ENCODE results near the gene R3HDML.

Gene R3HDML

DNA sequence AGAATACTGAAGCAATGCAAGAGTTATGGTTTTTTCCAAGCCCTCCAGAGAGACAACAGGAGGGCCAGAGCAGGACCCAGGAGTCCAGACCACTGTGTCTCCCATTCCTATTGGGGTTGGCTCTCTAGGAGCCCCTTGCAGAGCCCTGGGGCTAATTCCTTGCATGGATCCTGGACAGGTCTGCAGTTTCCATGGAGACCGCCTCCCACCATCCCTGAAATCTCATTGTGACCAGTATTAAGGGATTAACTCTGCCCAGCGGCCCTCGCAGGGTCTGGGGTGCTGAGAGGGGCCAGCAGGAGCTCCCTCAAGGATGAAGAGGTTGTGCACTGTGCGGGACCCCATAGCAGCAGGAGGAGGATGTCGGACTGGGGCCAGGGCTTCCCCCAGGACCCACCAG is 53.4 kb downstream of the R3HDML start:
- TF ChIP-seq, protein P1, sequence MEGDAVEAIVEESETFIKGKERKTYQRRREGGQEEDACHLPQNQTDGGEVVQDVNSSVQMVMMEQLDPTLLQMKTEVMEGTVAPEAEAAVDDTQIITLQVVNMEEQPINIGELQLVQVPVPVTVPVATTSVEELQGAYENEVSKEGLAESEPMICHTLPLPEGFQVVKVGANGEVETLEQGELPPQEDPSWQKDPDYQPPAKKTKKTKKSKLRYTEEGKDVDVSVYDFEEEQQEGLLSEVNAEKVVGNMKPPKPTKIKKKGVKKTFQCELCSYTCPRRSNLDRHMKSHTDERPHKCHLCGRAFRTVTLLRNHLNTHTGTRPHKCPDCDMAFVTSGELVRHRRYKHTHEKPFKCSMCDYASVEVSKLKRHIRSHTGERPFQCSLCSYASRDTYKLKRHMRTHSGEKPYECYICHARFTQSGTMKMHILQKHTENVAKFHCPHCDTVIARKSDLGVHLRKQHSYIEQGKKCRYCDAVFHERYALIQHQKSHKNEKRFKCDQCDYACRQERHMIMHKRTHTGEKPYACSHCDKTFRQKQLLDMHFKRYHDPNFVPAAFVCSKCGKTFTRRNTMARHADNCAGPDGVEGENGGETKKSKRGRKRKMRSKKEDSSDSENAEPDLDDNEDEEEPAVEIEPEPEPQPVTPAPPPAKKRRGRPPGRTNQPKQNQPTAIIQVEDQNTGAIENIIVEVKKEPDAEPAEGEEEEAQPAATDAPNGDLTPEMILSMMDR (IDR thresholded peaks at IDR 0.05) = no peak
- H3K27me3 ChIP-seq = peaks cover 25% of the 10 kb centered on the region
- no peaks in the 10 kb centered on the region for H3K9me3 ChIP-seq
- no peaks in the 10 kb centered on the region for H3K36me3 ChIP-seq
- peaks cover 4% of the 10 kb centered on the region in 2 experiments for H3K4me1 ChIP-seq (ENCODE audit: control insufficient read depth in 1 of 2, insufficient read depth in 1 of 2, low read depth in 1 of 2, low read length in 1 of 2)
- H3K4me3 ChIP-seq (ENCODE audit: low read depth in 1 of 2, low read length in 1 of 2) = no peak overlapping the region
- no peak overlapping the region for H3K27ac ChIP-seq

DNA sequence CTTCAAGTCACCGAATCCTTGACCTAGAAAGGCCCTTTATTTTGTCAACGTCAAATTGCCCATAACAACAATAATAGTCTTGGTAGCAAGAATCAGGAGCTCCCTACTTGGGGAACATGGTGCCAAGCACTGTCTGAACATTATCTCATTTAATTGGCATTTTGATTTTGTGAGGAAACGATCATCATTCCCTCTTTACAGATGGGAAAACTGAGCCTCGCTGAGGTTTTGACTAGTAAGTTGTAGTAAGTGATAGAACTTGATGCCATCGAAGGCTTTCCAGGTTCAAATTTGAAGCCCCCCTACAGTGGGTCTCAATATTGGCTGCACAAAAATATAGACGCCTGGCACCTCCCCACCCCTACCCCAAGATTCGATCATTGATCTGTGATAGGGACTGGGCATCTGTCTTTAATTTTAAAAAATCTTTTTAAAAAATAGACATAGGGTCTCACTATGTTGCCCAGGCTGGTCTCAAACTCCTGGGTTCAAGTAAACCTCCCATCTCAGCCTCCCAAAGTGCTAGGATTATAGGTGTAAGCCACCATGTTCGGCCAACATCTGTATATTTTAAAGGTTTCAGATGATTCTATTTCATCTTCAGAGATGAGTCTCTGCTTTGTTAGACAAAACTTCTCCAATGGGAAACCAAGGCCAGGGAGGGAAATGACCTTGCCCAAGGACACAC is 55.4 kb downstream of the R3HDML start:
- H3K9me3 ChIP-seq = no peaks in the 10 kb centered on the region
- H3K27ac ChIP-seq = no peak overlapping the region
- TF ChIP-seq, protein P1 (IDR thresholded peaks at IDR 0.05) = no peak
- H3K4me1 ChIP-seq (ENCODE audit: control insufficient read depth in 1 of 2, insufficient read depth in 1 of 2, low read depth in 1 of 2, low read length in 1 of 2) = peaks cover 4% of the 10 kb centered on the region in 2 experiments
- H3K36me3 ChIP-seq = no peaks in the 10 kb centered on the region
- H3K4me3 ChIP-seq (ENCODE audit: low read depth in 1 of 2, low read length in 1 of 2) = no peak overlapping the region
- H3K27me3 ChIP-seq = peaks cover 25% of the 10 kb centered on the region

DNA sequence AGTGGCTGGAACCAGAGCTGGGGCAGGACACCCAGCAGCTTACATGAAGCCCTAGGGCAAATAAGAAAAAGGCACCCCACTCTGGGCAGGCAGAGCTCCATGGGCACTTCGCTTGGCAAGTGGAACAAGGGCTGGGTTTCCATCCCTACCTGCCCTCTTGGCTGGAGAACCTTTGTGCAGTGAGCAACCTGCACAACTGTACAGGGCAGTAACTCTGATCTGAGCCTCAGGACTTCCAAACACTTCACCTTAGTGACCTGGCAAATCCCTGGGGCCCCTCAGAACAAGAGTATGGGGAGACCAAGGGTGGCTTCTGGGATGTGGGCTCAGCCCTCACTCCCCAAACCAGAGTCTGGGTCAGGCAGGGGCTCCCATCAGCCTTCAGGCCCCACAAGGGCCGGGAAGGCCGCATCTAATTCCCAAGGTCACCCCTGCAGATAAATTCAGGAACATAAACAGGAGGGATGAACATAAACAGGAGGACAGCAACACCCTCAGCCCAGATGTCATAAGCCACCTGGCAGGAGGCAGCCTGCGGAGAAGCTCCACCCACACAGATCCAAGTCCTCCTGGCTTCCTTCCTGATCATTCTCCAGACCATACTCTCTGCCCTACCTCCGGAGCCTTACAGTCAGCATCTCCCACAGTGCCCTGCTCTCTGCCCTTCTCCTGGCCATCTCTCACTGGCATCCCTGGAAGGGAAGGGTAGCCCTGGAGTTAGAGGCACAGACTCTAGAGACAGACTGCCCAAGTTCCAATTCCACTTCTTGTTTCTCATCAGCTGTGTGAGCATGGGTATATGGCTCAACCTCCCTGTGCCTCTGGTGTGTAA is 56.1 kb downstream of the R3HDML start:
- Histone ChIP-seq H3K27ac (no peak overlapping the region), H3K27me3 (peaks cover 21% of the 10 kb centered on the region), H3K9me3 (no peaks in the 10 kb centered on the region), H3K36me3 (no peaks in the 10 kb centered on the region), H3K4me3 (ENCODE audit: low read depth in 1 of 2, low read length in 1 of 2) (no peak overlapping the region), H3K4me1 (ENCODE audit: control insufficient read depth in 1 of 2, insufficient read depth in 1 of 2, low read depth in 1 of 2, low read length in 1 of 2) (peaks cover 4% of the 10 kb centered on the region in 2 experiments)
- TF ChIP-seq, protein P1 (IDR thresholded peaks at IDR 0.05) = no peak

DNA sequence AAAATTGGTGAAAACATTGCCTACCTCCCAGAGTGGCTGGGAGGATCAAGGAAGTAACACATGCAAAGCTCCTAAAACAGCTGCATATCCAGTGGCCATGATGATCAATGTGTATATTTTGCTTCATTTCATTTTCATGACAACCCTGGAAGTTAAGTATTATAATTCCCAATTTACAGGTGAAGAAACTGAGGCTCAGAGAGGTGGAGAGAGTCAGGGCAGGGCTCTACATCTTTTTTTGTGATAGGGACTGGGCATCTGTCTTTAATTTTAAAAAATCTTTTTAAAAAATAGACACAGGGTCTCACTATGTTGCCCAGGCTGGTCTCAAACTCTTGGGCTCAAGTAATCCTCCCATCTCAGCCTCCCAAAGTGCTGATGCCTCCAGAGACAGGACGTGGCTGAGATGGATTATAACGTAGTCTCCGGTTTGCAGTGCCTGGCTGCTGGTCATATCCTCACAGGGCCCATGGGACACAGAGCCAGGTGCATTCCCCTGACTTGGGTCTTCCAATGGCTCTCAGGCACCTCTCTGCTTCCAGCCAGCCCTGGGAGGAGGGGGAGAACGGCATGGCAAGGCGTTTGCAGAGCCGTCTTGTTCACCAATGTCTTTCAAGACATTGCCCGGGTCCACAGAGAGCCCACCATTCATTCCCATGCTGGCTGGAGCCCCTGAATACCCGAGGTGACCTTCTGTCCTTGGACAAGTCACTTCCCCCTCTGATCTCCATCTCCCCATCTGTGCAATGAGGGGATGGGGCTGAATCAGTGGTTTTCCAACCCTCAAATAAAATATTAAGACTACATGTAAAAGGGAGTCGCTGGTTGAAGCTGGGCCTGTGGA is 57.0 kb downstream of the R3HDML start:
- H3K27me3 ChIP-seq = peaks cover 12% of the 10 kb centered on the region
- TF ChIP-seq, protein P1 (IDR thresholded peaks at IDR 0.05) = no peak
- H3K27ac ChIP-seq = no peak overlapping the region
- H3K9me3 ChIP-seq = no peaks in the 10 kb centered on the region
- no peaks in the 10 kb centered on the region for H3K36me3 ChIP-seq
- no peak overlapping the region for H3K4me3 ChIP-seq (ENCODE audit: low read depth in 1 of 2, low read length in 1 of 2)
- no peaks in the 10 kb centered on the region for H3K4me1 ChIP-seq (ENCODE audit: control insufficient read depth in 1 of 2, insufficient read depth in 1 of 2, low read depth in 1 of 2, low read length in 1 of 2)

DNA sequence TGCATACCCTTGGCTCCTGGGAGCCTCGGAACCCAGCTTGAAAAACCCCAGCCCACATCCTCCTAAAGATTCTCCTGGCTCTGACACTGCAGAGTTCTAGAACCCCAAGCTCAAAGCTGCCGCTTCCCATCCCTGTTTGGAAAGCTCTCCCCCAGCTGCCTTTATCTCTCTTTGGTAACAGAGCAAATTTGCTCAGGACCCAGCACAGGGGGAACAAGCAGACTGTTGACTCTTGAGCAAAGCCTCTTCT is 57.5 kb downstream of the R3HDML start:
- Histone ChIP-seq H3K27me3 (peaks cover 7% of the 10 kb centered on the region), H3K36me3 (no peaks in the 10 kb centered on the region), H3K4me1 (ENCODE audit: control insufficient read depth in 1 of 2, insufficient read depth in 1 of 2, low read depth in 1 of 2, low read length in 1 of 2) (no peaks in the 10 kb centered on the region), H3K9me3 (no peaks in the 10 kb centered on the region), H3K27ac (no peak overlapping the region), H3K4me3 (ENCODE audit: low read depth in 1 of 2, low read length in 1 of 2) (no peak overlapping the region)
- TF ChIP-seq, protein P1 (IDR thresholded peaks at IDR 0.05) = no peak

All from neutrophil (primary cell).